Neuron (in vitro differentiated cells): Measurements from ENCODE around the gene IL2RG.

Experiments
- H2AFZ ChIP-seq: one replicate; pipeline ENCODE4 v1.6.1; 2013; ENCODE audit warnings: low read depth, mild to moderate bottlenecking, inconsistent platforms, low read length, moderate library complexity
- H3K27me3 ChIP-seq: one replicate; pipeline ENCODE4 v1.6.1; 2013; ENCODE audit warnings: low read length; ENCODE audit not compliant: insufficient read depth
- H3K36me3 ChIP-seq: one replicate; pipeline ENCODE4 v1.6.1; 2013; ENCODE audit warnings: low read length; ENCODE audit not compliant: insufficient read depth
- H3K4me1 ChIP-seq: one replicate; pipeline ENCODE4 v1.6.1; 2013; ENCODE audit warnings: low read length; ENCODE audit not compliant: insufficient read depth
- H3K4me3 ChIP-seq: 2 replicates; pipeline ENCODE4 v1.5.1; 2013; ENCODE audit warnings: mild to moderate bottlenecking, low read length, moderate library complexity
- H3K9me3 ChIP-seq: one replicate; pipeline ENCODE4 v1.6.1; 2013; ENCODE audit warnings: low read length

The IL2RG gene

DNA sequence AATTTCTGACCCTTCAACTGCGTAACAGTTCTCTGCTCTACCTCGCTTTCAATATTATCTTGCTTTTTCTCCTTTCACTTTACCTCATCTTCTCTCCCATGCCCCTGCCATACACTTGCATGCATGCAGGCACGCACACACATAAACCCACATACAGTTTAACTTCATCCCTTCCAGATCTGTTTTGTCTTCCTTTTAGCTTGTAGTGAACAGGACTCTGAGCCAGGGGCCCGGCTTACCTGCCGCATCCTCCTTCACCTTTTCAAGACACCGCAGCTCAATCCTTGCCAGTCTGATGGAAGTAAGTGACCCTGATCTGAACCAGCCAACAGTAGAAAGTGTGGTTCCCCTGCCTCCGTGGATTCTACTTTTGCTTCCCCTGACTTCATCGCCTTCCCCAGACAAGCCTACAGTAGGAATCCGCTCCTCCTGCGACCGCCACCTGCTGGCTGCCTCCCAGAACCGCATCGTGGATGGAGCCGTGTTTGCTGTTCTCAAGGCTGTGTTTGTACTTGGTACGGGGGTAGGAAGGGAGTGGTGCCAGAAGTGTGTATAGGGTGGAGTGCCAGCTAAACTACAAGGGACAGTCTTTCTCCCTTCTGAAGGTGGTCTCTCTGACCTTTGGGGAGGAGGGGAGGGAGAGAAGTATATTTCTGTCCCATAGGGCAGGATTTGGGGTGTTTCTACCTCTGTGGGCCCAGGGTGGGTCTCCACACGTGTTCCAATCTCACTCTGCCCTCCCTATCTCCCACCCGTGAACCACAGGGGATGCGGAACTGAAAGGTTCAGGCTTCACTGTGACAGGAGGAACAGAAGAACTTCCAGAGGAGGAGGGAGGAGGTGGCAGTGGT, 17.8 kb upstream of the IL2RG start:
- H3K36me3 ChIP-seq: peaks cover 53% of the 10 kb centered on the region
- no peaks in the 10 kb centered on the region for H3K9me3 ChIP-seq
- H3K4me3 ChIP-seq: no peak overlapping the region
- no peaks in the 10 kb centered on the region for H3K27me3 ChIP-seq
- peaks cover 7% of the 10 kb centered on the region for H3K4me1 ChIP-seq
- no peak overlapping the region for H2AFZ ChIP-seq

DNA sequence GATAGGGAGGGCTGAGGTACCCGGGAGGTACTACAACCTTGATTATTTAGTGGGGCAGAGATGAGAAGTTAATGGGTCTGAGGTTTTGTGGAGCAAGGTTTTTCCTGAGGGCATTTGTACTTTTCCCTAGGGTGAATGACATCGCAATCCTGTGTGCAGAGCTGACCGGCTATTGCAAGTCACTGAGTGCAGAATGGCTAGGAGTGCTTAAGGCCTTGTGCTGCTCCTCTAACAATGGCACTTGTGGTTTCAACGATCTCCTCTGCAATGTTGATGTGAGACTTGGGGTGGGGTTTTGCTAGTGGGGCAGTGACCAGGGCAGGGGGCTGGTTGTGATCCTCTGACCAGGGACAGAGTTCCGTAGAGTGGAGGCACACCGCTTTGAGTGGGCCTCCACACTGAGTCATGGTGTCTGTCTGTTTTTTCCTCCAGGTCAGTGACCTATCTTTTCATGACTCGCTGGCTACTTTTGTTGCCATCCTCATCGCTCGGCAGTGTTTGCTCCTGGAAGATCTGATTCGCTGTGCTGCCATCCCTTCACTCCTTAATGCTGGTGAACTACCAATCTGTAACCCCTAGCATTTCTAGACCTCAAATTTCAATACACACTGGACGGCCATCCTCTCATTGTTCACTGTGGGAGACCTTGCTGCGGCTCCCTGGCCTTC, 16.9 kb upstream of the IL2RG start:
- Histone ChIP-seq H3K9me3 (no peaks in the 10 kb centered on the region), H3K4me1 (peaks cover 7% of the 10 kb centered on the region), H3K27me3 (no peaks in the 10 kb centered on the region), H3K36me3 (peaks cover 55% of the 10 kb centered on the region), H3K4me3 (no peak overlapping the region), H2AFZ (no peak overlapping the region)

DNA sequence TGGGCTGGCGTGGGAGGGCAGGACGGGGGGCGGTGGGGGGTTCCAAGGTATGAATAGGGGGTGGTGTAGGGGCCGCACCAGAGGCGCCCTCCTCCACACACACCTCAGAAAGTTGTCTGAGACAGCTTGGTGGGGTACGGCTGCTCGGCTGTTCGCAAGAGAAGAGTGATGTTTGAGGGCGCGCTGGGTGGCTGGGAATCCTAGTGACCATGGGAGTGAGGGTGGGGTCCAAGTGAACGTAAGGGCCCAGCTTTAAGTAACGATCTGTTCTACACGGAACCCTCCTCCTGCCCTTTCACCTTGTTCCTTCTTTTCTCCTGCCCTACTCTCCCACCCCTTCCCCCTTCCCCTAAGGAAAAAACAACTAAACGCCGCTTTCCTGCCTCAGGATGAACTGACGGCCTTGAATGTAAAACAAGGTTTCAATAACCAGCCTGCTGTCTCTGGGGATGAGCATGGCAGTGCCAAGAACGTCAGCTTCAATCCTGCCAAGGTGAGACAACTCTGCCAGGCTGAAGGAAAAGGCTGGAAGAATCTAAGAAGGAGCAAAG, 7.7 kb upstream of the IL2RG start:
- peak overlapping the region; percentile 65 for H3K4me3 ChIP-seq
- peaks cover 27% of the 10 kb centered on the region for H3K36me3 ChIP-seq
- no peaks in the 10 kb centered on the region for H3K27me3 ChIP-seq
- H3K9me3 ChIP-seq: no peaks in the 10 kb centered on the region
- H3K4me1 ChIP-seq: peaks cover 4% of the 10 kb centered on the region
- no peak overlapping the region for H2AFZ ChIP-seq

DNA sequence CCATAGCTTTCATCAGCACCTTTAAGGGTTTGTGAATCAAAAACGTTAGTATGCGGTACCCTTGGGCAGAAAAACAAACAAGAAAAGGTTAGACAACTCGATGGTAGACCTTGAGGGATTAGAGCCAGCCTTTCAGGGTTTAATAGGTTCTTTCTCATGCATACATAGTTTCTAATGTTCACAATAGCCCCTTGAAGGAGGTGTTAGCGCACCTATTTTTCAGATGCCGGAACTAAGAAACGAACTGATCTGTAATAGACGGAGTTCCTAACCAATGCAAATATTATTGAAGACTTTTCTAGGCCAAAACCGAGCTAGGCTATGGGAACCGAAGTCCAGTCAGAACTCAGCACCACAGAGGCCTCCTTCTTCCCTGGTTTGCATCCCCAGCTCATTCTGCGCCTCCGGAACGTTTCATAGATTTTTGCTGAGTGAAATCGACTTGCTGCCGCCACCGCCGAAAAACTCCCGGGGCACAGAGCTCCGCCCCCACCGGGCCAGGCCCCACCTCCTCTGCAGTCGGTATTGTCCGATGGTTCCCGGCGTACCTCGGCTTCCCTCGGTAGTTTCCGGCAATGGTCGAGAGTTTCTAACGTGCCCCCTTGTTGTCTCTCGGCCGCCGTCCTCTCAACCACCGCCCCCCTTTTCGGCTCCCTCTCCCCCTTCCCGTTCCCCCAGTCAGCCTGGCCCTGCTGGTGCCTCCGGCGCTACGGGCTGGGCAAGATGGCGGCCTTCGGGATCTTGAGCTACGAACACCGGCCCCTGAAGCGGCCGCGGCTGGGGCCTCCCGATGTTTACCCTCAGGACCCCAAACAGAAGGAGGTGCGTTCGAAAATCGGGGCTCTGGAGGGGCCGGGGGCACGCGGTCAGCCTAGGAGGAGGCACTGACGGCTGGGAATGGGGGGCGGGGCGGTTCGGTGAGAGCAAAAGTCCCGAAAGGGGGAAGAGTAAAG, 6.9 kb upstream of the IL2RG start, which contains the start of gene MED12:
Gene MED12 (plus strand): TSS at position 565 of the 953 bp plus-strand sequence. CDS start 159 bp downstream, at position 724.
- Histone ChIP-seq H3K4me3 (peak within 1 kb of the TSS; percentile 65), H3K27me3 (no peaks in the 10 kb centered on the region), H3K4me1 (peaks cover 4% of the 10 kb centered on the region), H3K9me3 (no peaks in the 10 kb centered on the region), H2AFZ (no peak within 1 kb of the TSS), H3K36me3 (peaks cover 21% of the 10 kb centered on the region)

DNA sequence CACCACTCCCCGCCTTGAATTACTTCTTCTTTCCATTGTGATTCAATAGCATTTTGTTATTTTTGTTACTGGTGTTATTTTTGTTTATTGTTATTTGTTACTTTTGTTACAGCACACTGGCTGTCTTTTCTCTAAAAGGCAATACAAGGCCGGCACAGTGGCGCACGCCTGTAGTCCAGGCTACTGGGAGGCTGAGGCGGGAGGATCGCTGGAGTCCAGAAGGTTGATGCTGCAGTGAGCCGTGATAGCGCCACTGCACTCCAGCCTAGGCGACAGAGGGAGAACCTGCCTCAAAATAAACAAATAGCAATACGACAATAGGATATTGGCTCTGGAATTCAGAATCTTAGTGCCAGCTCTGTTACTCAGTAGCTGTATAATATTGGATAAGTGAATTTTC, 6.0 kb upstream of the IL2RG start:
- peaks cover 4% of the 10 kb centered on the region for H3K4me1 ChIP-seq
- H3K36me3 ChIP-seq: peaks cover 16% of the 10 kb centered on the region
- H3K4me3 ChIP-seq: peak overlapping the region; percentile 65
- H2AFZ ChIP-seq: no peak overlapping the region
- H3K27me3 ChIP-seq: no peaks in the 10 kb centered on the region
- no peaks in the 10 kb centered on the region for H3K9me3 ChIP-seq

DNA sequence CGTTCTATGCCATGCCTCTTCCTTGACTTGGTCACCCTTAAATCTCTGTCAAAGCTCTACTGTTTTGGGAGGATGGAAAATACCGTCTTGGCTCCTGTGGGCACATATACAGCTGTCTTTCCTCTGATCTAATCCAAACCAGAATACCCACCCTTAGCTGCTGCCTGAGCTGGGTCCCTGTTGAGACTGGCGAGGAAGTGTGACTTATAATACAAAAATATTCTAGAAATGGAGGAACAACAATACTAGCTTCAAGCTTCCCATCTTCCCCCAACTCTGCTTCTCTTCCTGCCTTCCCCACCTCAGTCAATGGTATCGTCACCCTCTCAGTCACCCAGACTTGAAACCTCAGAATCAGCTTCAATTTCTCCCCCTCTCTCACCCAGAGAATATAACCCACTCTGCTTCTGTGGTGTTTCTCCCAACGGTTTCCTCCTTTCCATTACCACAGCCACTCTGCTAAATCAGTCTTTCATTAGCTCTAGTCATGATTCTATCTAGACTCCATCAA, 599 bp upstream of the IL2RG start:
- Histone ChIP-seq H3K4me3 (no peak overlapping the region), H3K9me3 (no peaks in the 10 kb centered on the region), H3K4me1 (no peaks in the 10 kb centered on the region), H3K27me3 (peaks cover 4% of the 10 kb centered on the region), H3K36me3 (no peaks in the 10 kb centered on the region), H2AFZ (no peak overlapping the region)

DNA sequence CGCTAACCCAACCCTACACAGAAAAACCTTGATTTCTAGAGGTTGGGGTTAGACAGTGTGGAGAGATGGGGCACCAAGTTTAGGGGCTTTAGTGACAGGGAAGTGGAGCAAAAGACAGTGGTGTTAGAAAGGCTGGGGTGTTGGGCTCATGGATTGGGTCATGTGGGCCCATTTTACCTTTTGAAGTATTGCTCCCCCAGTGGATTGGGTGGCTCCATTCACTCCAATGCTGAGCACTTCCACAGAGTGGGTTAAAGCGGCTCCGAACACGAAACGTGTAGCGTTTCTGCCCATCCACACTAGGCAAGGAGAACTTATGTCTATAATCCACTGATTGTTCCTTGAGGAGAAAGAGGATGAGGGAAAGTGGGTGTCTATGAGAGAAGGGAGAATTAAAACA, 2.3 kb downstream of the IL2RG start:
- peaks cover 2% of the 10 kb centered on the region for H3K4me1 ChIP-seq
- H3K9me3 ChIP-seq: no peaks in the 10 kb centered on the region
- no peak overlapping the region for H3K4me3 ChIP-seq
- peaks cover 4% of the 10 kb centered on the region for H3K27me3 ChIP-seq
- no peaks in the 10 kb centered on the region for H3K36me3 ChIP-seq
- H2AFZ ChIP-seq: no peak overlapping the region

DNA sequence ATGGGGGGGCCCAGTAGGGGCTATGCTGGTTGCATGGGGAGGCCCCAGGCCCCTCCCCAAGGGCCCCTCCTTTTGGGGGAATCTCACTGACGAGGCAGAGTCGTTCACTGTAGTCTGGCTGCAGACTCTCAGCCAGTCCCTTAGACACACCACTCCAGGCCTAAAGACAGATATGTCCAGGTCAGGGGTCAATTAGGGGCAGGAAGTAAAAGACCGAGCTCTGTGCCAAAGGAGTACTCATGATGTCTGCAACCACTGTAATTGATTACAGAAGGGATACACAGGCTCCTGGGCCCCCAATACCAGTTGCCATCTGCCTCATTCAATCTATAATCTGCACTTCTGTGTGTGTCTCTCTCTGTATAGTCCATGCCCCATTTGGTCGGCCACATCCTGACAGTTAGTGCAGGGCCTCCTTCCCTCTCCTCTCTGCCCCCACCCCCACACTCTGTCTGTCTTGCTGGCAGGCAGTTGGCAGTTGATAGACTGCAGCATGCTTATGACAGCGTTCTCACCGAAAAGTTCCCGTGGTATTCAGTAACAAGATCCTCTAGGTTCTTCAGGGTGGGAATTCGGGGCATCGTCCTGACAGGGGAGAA, 3.5 kb downstream of the IL2RG start:
- Histone ChIP-seq H2AFZ (no peak overlapping the region), H3K36me3 (no peaks in the 10 kb centered on the region), H3K4me1 (peaks cover 14% of the 10 kb centered on the region), H3K27me3 (peaks cover 4% of the 10 kb centered on the region), H3K4me3 (no peak overlapping the region), H3K9me3 (no peaks in the 10 kb centered on the region)

DNA sequence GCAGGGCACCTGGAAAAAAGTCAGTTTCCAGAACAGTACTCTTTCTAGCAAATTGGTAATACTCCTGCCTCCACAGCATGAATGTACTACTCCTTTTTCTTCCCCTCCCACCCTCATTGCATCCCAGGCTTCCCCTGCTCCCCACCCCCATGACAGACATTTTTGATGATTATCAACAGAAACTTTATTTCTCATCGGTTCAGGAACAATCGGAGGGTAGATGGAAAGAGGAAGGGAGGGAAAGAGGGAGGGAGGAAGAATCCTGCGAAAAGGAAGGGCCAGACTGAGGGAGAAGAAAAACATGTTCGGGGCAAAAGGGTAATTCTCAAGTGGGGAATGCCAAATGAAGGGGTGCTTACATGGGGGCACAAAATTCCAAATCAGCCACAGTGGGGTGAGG, 4.1 kb downstream of the IL2RG start:
- peaks cover 4% of the 10 kb centered on the region for H3K27me3 ChIP-seq
- peaks cover 16% of the 10 kb centered on the region for H3K4me1 ChIP-seq
- no peaks in the 10 kb centered on the region for H3K36me3 ChIP-seq
- no peak overlapping the region for H2AFZ ChIP-seq
- H3K4me3 ChIP-seq: no peak overlapping the region
- H3K9me3 ChIP-seq: no peaks in the 10 kb centered on the region

DNA sequence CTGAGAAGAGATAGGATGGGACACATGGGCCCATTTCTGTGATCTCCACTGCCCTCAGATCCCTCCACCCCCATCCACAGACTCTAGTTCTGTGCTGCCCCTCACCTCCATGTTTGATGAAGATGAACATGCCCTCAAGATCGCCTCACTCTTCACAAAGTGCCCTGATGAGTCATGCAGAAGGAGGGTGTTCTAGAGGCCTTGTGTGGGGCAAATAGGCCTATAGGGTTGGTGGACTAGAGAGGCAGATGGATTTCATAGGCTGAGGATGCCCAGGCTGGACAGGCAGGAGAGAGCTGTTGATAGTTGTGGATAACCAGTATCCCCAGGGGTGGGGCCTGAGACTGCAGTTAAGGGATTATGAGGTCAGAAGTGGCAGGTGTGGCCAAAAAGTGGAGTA, 5.0 kb downstream of the IL2RG start, which contains the start of gene CXorf65:
Gene CXorf65 (minus strand): TSS at position 314 of the 400 bp plus-strand sequence. CDS start 184 bp downstream, at position 130.
- Histone ChIP-seq H3K4me3 (no peak within 1 kb of the TSS), H2AFZ (no peak within 1 kb of the TSS), H3K27me3 (no peaks in the 10 kb centered on the region), H3K36me3 (no peaks in the 10 kb centered on the region), H3K4me1 (peaks cover 16% of the 10 kb centered on the region), H3K9me3 (no peaks in the 10 kb centered on the region)

DNA sequence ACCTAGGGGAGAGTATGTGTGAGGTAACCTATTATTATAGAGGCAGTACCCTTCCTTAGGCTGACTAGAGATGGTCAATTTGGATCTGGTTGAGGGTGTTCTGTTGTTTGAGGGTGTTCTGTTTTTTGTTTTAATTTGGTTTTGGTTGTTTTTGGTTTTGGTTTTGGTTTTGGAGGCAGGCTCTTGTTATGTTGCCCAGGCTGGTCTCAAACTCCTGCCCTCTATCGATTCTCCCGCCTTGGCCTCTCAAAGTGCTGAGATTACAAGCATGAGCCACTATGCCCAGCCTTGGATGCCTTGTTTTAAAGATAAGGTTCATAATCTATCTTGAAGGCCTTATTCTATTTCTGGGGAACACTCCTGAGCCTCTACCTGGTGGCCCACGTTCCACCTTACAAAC, 5.7 kb downstream of the IL2RG start:
- no peaks in the 10 kb centered on the region for H3K27me3 ChIP-seq

More for the DNA sequence above, 5.7 kb downstream of the IL2RG start:
- Histone ChIP-seq H3K36me3 (no peaks in the 10 kb centered on the region), H3K4me1 (peaks cover 16% of the 10 kb centered on the region), H2AFZ (no peak overlapping the region), H3K4me3 (no peak overlapping the region), H3K9me3 (no peaks in the 10 kb centered on the region)
